ENCODE results near the gene ZNF837.

ZNF837 gene

GRCh38 chr19:58416604-58417003, 35.8 kb upstream of the ZNF837 start:
- Histone ChIP-seq H3K4ac (ENCODE audit: low read length) (no peak overlapping the region), H4K91ac (ENCODE audit: low read depth, low read length, poor library complexity) (no peak overlapping the region), H3K27me3 (ENCODE audit: control insufficient read depth in 3 of 3, insufficient read depth in 3 of 3, low read depth in 1 of 3, low read length in 3 of 3) (no peaks in the 10 kb centered on the region), H2BK15ac (ENCODE audit: low read length) (no peak overlapping the region), H2BK12ac (ENCODE audit: low read length) (no peak overlapping the region), H3K14ac (ENCODE audit: low read length) (no peak overlapping the region), H3K23ac (ENCODE audit: low read depth, low read length, poor library complexity) (no peak overlapping the region), H2AK5ac (ENCODE audit: low read depth, low read length) (no peak overlapping the region), H3K27ac (replicated peaks; ENCODE audit: low read length) (no peak overlapping the region), H2BK120ac (ENCODE audit: low read depth, low read length) (no peak overlapping the region), H3K4me2 (ENCODE audit: insufficient read depth, low read length, poor library complexity, severe bottlenecking) (no peak overlapping the region), H3K18ac (ENCODE audit: low read length) (no peak overlapping the region), H3K4me3 (ENCODE audit: low read length in 2 of 2) (no peak overlapping the region), H2BK5ac (ENCODE audit: low read length) (no peak overlapping the region), H3K4me1 (ENCODE audit: control insufficient read depth in 2 of 2, insufficient read depth in 1 of 2, low read depth in 1 of 2, low read length in 2 of 2) (no peaks in the 10 kb centered on the region), H4K8ac (ENCODE audit: low read depth, low read length) (no peak overlapping the region), H3K79me1 (ENCODE audit: low read depth, low read length) (no peaks in the 10 kb centered on the region), H3K9ac (ENCODE audit: low read depth, low read length, poor library complexity) (no peak overlapping the region), H2AFZ (ENCODE audit: low read length) (no peak overlapping the region), H3K36me3 (replicated peaks in 1 of 2; ENCODE audit: control insufficient read depth in 2 of 2, insufficient read depth in 2 of 2, low read length in 2 of 2) (peaks cover 38 to 61% of the 10 kb centered on the region in 2 donors), H3K9me3 (replicated peaks in 1 of 2; ENCODE audit: control insufficient read depth in 2 of 2, insufficient read depth in 1 of 2, low read depth in 1 of 2, low read length in 2 of 2) (peaks cover 18% of the 10 kb centered on the region in 2 donors)
- WGBS, 2 donors (ENCODE audit: extremely low coverage in 2 of 2, insufficient read length in 2 of 2, insufficient replicate concordance in 1 of 2), result no CpG with 5 or more reads among the region's 5 CpGs
- no peak for DNase-seq (ENCODE audit: low spot score)

- H4K91ac ChIP-seq (ENCODE audit: low read depth, low read length, poor library complexity), result no peak overlapping the region
Measured at GRCh38 chr19:58409010-58409790, 28.4 kb upstream of the ZNF837 start.

GRCh38 chr19:58408152-58409009, 27.6 kb upstream of the ZNF837 start, which contains the start of gene ZNF584:
Gene ZNF584 (plus strand): TSS chr19:58408649. CDS start chr19:58409148, 499 bp downstream.
- Histone ChIP-seq H3K4ac (ENCODE audit: low read length) (peak within 1 kb of the TSS; percentile 97), H3K4me3 (ENCODE audit: low read length in 2 of 2) (peak within 1 kb of the TSS; percentile 84 to 97), H3K36me3 (replicated peaks in 1 of 2; ENCODE audit: control insufficient read depth in 2 of 2, insufficient read depth in 2 of 2, low read length in 2 of 2) (peaks cover 0 to 1% of the 10 kb centered on the region in 2 donors), H2BK15ac (ENCODE audit: low read length) (peak within 1 kb of the TSS; percentile 10), H4K8ac (ENCODE audit: low read depth, low read length) (peak within 1 kb of the TSS; percentile 96), H2BK120ac (ENCODE audit: low read depth, low read length) (peak within 1 kb of the TSS; percentile 87), H4K91ac (ENCODE audit: low read depth, low read length, poor library complexity) (no peak within 1 kb of the TSS), H3K9ac (ENCODE audit: low read depth, low read length, poor library complexity) (peak within 1 kb of the TSS; percentile 99), H3K4me1 (ENCODE audit: control insufficient read depth in 2 of 2, insufficient read depth in 1 of 2, low read depth in 1 of 2, low read length in 2 of 2) (peaks cover 13 to 18% of the 10 kb centered on the region in 2 donors), H3K4me2 (ENCODE audit: insufficient read depth, low read length, poor library complexity, severe bottlenecking) (peak within 1 kb of the TSS; percentile 95), H3K27me3 (ENCODE audit: control insufficient read depth in 3 of 3, insufficient read depth in 3 of 3, low read depth in 1 of 3, low read length in 3 of 3) (no peaks in the 10 kb centered on the region), H3K23ac (ENCODE audit: low read depth, low read length, poor library complexity) (peak within 1 kb of the TSS; percentile 97), H3K18ac (ENCODE audit: low read length) (peak within 1 kb of the TSS; percentile 99), H3K79me1 (ENCODE audit: low read depth, low read length) (peaks cover 8% of the 10 kb centered on the region), H2BK5ac (ENCODE audit: low read length) (peak within 1 kb of the TSS; percentile 95), H3K27ac (replicated peaks; ENCODE audit: low read length) (peak within 1 kb of the TSS; percentile 93), H3K14ac (ENCODE audit: low read length) (peak within 1 kb of the TSS; percentile 94), H2AK5ac (ENCODE audit: low read depth, low read length) (peak within 1 kb of the TSS; percentile 93), H2AFZ (ENCODE audit: low read length) (peak within 1 kb of the TSS; percentile 93), H2BK12ac (ENCODE audit: low read length) (peak within 1 kb of the TSS; percentile 73), H3K9me3 (replicated peaks in 1 of 2; ENCODE audit: control insufficient read depth in 2 of 2, insufficient read depth in 1 of 2, low read depth in 1 of 2, low read length in 2 of 2) (peaks cover 0 to 6% of the 10 kb centered on the region in 2 donors)
- DNase-seq (ENCODE audit: low spot score), result peak; percentile 95
- no CpG with 5 or more reads among the region's 100 CpGs for WGBS, 2 donors (ENCODE audit: extremely low coverage in 2 of 2, insufficient read length in 2 of 2, insufficient replicate concordance in 1 of 2)

More at GRCh38 chr19:58409010-58409790, 28.4 kb upstream of the ZNF837 start:
- no peak overlapping the region for H2BK15ac ChIP-seq (ENCODE audit: low read length)
- H2AK5ac ChIP-seq (ENCODE audit: low read depth, low read length), result peak overlapping the region; percentile 93
- peaks cover 13 to 18% of the 10 kb centered on the region in 2 donors for H3K4me1 ChIP-seq (ENCODE audit: control insufficient read depth in 2 of 2, insufficient read depth in 1 of 2, low read depth in 1 of 2, low read length in 2 of 2)
- peak overlapping the region; percentile 34 for H2BK12ac ChIP-seq (ENCODE audit: low read length)
- peak overlapping the region; percentile 97 for H3K23ac ChIP-seq (ENCODE audit: low read depth, low read length, poor library complexity)
- peak overlapping the region; percentile 95 for H3K4me2 ChIP-seq (ENCODE audit: insufficient read depth, low read length, poor library complexity, severe bottlenecking)
- peak overlapping the region; percentile 93 for H2AFZ ChIP-seq (ENCODE audit: low read length)
- WGBS, 2 donors (ENCODE audit: extremely low coverage in 2 of 2, insufficient read length in 2 of 2, insufficient replicate concordance in 1 of 2), result no CpG with 5 or more reads among the region's 34 CpGs
- no peak for DNase-seq (ENCODE audit: low spot score)
- peak overlapping the region; percentile 87 for H2BK120ac ChIP-seq (ENCODE audit: low read depth, low read length)
- peak overlapping the region; percentile 99 for H3K18ac ChIP-seq (ENCODE audit: low read length)
- peak overlapping the region; percentile 96 for H4K8ac ChIP-seq (ENCODE audit: low read depth, low read length)
- H3K14ac ChIP-seq (ENCODE audit: low read length), result peak overlapping the region; percentile 94
- peak overlapping the region; percentile 84 to 97 for H3K4me3 ChIP-seq (ENCODE audit: low read length in 2 of 2)
- peaks cover 8% of the 10 kb centered on the region for H3K79me1 ChIP-seq (ENCODE audit: low read depth, low read length)
- no peaks in the 10 kb centered on the region for H3K9me3 ChIP-seq (replicated peaks in 1 of 2; ENCODE audit: control insufficient read depth in 2 of 2, insufficient read depth in 1 of 2, low read depth in 1 of 2, low read length in 2 of 2)
- peak overlapping the region; percentile 95 for H2BK5ac ChIP-seq (ENCODE audit: low read length)
- H3K27ac ChIP-seq (replicated peaks; ENCODE audit: low read length), result no peak overlapping the region
- H3K4ac ChIP-seq (ENCODE audit: low read length), result no peak overlapping the region
- H3K27me3 ChIP-seq (ENCODE audit: control insufficient read depth in 3 of 3, insufficient read depth in 3 of 3, low read depth in 1 of 3, low read length in 3 of 3), result no peaks in the 10 kb centered on the region
- H3K9ac ChIP-seq (ENCODE audit: low read depth, low read length, poor library complexity), result peak overlapping the region; percentile 99
- H3K36me3 ChIP-seq (replicated peaks in 1 of 2; ENCODE audit: control insufficient read depth in 2 of 2, insufficient read depth in 2 of 2, low read length in 2 of 2), result peaks cover 0 to 3% of the 10 kb centered on the region in 2 donors

Measured in neuronal stem cell (in vitro differentiated cells).